DMS 273 (cell line): ENCODE data around the gene CHST15.

Source experiments
- DNase-seq: peaks from one replicate; lab custom pipeline; 2025; ENCODE audit not compliant: unreplicated experiment; lab: John Stamatoyannopoulos, UW

The CHST15 gene

DNA sequence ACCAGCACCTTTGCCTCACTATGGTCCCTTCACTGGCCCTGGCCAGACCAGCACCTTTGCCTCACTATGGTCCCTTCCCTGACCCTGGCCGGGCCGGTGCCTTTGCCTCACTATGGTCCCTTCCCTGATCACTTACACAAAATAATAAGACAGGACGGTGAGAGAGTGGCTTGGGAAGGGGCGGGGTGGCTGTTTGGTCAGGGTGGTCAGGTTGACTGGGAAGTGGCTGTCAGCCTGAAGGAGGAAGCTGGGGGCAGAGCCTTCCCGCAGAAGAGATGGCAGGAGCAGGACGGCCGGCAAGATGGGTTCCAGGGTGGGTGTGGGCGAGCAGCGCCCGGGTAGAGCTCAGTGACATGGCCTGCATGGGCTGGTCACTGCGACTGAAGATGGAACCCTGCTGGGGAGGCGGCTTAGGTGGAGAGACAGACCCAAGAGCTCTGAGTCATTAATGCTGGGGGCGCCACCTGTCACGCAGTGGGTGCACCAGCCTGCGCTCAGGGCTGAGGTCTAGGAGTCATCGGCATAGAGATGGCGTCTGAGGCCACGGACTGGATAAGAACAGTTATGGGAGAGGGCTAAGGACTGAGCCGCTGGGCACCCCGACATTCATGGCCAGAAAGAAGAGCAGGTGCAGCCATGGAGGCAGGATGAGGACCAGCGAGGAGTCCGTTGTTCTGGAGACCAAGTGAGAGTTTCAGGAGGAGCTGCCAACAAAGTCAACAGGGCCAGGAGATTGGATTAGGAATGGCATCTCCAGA, 91.8 kb downstream of the CHST15 start:
- no peak for DNase-seq

DNA sequence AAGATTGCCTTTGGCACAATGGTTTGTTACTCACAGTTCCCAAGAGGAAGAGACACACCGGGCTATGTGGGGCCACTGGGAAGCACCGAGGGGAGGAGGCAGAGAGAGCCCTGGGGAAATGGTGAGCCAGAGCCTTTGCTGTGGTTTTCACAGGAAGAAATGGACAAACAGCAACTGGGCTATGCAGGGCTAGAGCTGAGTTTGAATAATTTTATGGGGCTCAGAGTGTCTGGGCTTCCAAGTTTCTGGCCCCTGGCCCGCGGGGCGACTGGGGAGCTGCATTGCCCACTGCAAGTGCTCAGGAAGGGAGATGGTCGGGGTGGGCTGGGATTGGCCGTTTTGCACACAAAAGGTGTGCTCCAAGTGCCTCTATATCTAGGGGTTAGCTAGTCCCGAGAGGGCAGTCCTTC, 92.6 kb downstream of the CHST15 start:
- no peak for DNase-seq

DNA sequence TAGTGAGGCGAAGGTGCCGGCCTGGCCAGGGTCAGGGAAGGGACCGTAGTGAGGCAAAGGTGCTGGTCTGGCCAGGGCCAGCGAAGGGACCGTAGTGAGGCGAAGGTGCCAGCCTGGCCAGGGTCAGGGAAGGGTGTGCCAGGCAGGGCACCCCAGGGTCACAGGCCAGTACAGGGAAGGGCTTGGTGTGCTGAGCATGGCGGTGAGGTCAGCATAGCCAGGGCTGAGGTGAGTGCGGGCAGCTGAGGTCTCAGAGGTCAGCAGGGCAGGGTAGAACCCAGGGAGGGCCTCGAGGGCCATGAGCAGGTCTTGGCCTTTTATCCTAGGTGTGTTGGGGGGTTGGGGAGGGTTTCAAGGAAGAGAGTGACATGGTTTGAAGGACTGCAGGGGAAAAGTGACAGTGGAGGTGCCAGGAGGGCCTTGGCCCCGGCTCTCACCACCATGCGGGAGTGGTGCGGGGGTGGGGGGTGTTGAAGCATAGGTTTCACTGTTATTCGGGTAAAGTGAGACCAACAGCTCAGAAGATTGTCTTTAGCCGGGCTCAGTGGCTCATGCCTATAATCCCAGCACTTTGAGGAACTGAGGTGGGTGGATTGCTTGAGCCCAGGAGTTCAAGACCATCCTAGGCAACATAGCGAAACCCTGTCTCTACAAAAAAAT, 93.3 kb downstream of the CHST15 start:
- DNase-seq = no peak

DNA sequence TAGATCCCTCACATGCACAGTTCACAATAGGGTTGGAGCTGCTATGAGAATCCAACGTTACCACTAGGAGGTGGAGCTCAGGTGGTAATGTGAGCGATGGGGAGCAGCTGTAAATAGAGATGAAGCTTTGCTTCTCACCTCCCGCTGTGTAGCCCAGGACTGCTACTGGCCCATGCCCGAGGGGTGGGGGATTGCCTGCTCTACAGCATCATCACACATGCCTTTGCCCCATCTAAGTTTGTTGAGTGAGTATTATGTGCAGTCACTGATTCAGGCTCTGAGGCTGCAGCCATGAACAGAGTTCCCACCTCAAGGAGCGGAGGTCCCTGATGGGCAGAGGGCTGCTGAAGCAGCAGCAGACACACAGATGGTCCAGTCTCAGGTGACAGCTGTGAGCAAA, 94.1 kb downstream of the CHST15 start:
- DNase-seq = no peak

DNA sequence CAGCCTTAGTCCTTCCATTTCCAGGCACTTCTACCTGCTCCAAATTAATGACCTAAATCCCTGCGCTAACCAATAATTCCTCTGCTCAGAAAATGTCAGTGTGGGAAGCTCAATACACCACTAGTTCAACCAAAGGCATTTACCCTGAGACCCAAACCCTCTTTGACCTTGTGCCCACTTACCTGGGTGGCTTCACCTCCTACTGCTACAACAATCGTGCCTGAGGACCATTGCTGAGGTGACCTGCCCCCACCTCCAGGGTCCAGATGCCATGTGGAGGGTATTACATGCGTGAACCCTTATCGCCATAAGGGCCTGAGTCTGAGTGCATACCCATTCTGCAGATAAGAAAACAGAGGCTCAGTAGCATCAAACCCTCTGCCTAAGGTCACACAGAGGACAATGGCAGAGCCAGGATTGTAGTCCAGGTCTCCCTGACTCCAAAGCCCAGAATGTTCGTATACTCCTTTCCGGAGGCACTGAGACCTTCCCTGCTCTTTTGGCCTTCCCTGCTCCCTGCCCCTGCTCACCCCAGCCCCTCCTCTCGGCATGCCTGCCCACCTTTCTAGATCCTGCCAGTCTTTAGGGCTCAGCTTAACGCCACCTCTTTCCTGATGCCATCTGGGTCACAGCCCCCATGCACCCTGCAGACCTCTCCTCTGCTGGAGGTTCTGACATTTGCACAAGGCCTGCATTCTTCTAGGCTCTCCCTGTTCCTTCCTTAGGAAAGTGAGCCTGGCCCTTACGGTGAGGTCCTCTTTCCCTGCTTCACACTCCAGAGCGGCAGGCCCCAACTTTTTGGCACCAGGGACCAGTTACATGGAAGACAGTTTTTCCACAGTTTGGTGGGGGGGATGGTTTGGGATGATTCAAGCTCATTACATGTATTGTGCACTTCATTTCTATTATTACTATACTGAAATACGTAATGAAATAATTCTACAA, 94.9 kb downstream of the CHST15 start:
- DNase-seq = no peak

DNA sequence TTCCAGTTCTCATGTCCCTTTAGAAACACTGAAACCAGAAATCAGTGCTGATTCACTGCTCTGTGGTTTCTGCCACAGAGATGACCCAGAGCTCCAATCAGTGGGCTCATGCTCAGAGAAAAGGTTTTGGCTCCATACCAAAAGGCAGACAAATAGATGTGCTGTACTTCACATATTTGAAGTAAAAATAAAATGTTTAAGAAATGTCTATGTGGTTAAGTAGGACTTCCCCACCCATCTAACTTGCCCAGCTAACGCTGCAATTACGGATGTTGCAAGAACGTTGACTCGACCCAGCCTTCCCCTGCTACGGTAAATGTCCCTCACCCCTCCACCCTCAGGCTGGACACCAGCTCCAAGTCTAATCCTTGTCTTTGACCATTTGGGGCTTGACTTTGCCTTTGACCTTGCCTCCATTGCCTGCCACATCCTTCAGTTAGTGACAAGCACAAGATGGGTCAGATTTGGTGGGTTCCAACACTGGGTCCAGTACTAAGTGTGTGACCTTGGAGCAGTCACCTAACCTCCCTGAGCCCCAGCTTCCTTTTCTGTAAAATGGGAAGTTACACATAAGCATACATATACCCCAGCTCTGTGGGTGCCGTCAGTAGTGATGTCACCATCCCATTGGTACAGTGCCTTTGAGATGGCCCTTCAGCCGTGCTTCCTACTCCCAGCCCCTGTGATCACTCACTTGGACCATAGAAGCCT, 95.8 kb downstream of the CHST15 start:
- no peak for DNase-seq

DNA sequence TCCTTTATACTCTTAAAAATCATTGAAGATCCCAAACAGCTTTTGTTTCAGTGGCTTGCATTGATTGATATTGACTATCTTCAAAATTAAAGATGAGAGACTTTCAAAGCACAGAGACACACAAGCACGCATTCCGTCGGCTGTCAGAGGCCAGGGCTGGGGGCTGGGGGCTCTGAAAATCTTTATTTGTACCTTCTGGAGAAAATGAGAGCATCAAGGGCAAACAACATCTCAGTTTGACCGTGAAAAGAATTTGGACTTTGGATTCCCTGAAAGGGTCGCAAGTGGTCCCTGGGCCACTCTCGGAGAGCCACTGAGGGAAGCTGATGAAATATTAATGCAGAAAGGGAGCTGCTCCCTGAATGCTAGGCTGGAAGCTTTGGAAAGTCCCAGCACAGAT, 96.4 kb downstream of the CHST15 start:
- no peak for DNase-seq

DNA sequence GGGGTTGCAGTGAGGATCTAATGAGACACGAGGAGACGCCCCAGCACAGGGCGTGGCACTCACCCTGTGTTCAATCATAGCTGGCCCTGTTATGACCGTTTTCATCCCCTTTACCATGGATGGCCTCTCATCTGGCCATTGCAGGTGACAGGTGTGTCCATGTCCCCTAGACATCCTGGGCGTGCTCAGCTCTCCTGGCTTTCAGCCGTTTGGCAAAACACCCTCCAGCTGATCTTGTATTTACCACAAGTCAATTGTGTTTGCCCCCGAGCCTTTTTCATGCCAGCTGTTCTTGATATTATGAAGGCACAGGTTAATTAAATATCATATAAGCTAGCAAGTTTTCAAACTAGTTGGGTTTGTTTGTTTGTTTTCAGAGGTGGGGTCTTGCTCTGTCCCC, 97.1 kb downstream of the CHST15 start:
- no peak for DNase-seq

DNA sequence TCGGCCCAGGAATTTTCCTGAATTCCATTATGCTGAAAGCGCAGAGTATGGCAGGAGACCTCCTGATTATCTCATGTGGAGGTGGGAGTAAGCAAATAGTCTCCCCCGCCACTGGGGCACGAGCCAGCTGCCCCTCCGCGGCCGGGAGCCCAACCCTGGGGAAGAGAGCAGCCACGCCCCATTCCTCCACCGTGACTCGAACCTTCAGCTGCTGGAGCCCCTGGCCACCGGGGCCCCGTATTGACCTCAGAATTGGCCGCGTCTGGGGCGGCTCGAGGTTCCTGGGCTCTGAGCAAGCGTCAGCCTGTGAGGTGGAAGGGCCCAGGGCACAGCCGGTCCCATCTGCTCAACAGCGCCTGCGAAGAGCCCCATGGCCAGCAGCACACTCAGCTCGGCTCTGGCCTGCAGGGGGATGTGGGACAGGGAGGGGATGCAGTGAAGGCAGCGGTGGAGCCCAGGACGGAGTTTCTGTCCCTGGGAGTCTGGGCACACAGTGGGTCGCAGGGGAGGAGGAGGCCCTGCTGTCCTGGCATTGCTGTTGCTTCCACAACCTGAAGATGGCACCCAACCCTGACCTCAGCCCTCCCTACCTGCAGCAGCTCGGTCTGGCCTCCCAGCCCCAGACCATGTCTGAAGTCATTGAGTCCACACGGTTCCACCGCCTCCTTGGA, 97.8 kb downstream of the CHST15 start:
- peak; percentile 77 for DNase-seq

DNA sequence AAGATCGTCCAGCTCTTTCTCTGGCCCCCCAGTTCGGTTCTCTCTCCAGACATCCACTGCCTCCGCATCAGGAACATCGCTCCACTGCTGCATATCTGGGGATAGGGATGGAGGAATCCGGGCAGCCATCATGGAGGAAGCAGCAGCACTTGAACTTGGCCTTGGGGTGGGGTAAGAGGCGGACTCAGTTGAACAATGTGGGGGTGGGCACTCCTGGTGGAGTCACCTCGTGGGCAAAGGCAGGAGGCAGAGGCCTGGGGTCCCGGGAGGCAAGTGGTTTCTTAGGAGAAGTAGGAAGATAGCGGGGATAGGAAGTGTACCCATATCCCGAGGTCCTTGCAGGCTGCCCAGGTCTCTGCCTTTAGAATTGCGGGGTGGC, 98.3 kb downstream of the CHST15 start:
- DNase-seq = peak; percentile 34

DNA sequence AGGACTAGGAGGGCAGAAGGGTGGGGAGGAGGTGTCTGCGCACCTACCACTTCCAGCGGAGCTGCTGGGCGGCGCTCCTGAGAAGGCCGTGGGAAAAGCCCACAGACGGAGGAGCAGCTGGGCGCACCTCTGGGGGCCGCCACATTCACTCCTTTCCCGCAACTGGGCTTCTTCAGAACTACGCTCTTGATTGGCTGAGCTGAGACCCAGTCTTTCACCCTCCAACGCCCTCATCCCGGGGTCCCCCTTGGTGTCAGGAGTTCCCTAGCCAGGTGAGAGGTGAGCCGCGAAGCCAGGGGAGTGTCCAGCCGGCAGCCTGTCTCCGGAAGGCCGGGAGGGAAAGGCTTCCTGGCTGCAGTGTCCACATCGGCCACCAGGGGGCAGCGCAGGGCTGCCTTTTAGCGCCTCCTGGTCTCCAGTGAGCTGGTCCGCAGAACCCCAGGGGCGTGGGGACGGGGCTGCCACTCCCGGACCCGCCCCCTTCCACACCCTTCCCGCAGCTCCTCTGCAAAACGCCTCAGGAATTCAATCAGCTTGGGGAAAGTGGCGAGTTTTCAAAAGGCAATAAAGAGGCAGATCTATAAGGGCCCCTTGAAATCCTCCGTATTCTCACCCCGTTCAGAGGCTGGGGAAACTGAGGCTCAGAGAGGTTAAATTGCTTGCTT, 98.8 kb downstream of the CHST15 start:
- DNase-seq = peak; percentile 87

DNA sequence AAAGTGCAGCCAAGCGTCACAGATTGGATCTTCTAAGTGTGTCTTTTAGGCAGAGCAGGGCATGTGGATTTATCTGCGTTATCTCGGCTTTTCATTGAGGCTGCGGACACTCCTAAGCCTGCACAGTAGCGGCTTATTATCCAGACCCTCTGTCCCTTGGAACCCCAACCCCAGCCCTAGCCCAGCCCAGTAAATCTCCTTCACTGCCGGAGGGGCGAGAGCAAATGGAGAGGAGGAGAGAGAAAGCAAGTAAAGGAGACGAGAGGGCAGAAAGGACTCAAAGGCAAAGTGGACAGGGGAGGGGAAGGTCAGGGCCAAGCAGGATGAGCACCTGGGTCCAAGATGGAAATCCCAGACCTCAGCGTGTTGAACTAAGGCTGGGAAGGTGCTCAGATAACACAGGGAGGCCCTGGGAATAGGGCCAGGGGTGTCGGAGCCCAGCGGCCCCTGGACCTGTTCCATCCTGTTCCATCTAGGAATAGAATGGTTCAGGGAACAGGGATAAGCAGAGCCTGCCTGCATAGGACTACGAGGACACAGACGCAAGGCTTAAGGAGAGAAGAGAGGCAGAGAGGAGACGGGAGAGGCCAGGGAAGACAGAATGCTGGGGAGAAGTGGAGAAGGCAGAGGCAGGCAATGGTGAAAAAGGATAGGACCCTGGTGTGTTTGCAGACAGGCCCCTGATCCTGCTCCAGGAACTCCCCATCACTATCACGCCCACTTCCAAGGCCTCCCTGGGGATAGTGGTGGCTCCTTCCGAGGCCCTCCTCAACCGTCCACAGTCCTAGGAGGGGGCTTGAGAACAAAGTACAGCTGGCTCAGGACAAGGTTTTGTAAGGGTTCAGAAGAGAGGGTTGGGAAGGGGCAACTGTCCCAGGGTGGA, 99.6 kb downstream of the CHST15 start:
- no peak for DNase-seq

DNA sequence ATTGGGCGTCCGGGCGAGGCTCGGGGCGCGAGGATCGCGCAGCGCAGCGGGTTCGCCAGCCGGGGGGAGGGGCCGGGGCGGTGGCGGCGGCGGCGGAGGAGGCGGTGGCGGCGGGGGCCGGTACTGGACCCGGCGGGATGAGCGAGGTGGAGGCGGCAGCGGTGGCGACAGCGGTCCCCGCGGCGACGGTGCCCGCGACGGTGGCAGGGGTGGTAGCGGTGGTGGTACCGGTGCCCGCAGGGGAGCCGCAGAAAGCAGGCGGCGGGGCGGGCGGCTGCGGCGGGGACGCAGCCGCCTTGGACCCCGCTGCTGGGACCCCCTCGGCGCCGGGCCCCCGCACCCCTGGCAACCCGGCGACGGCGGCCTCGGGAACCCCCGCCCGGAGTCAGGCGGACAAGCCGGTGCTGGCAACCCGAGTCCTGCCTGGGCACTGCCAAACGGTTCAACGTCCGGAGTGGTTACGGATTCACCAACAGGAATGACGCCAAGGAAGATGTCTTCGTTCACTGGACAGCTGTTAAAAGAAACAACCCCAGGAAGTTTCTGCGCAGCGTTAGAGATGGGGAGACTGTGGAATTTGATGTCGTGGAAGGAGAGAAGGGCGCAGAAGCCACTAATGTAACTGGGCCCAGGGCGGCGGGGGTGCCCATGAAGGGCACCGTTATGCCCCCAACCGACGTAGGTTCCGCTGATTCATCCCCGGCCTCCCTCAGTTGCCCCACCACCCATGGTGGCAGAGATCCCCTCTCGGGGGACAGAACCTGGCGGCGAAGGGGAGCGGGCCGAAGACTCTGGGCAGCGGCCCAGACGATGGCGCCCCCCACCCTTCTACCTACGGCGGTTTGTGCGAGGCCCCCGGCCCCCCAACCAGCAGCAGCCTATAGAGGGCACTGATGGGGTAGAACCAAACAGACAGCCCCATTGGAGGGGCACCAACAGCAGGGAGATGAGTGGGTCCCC, 101.5 kb downstream of the CHST15 start:
- DNase-seq = no peak

DNA sequence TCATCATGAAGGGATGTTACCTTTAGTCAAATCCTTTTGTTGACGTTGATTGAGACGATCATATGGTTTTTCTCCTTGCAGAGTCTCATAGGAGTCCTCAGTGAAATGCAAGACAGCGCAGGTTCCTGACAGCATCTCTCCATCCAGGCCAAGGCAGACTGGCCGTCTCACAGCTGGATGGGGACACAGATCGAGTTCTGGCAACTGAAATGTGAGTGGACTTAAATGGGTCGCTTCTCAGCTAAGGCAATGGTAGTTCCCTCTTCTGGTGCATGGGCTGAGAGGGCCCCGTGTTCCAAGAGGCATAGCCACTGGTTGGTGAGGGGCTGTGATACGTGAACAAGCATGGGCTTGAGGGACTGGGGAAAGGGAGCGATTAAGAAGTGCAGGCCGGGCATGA, 102.5 kb downstream of the CHST15 start:
- DNase-seq = no peak

DNA sequence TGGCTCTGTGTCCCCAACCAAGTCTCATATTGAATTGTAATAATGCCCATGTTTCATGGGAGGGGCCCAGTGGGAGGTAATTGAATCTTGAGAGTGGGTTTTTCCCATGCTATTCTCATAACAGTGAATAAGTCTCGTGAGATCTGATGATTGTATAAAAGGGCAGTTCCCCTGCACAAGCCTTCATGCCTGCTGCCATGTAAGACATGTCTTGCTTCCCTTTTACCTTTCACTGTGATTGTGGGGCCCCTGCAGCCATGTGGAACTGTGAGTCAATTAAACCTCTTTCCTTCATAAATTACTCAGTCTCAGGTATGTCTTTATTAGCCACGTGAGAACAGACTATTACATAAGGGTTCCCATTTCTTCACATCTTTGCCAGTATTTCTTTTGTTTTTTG, 104.7 kb downstream of the CHST15 start:
- no peak for DNase-seq

DNA sequence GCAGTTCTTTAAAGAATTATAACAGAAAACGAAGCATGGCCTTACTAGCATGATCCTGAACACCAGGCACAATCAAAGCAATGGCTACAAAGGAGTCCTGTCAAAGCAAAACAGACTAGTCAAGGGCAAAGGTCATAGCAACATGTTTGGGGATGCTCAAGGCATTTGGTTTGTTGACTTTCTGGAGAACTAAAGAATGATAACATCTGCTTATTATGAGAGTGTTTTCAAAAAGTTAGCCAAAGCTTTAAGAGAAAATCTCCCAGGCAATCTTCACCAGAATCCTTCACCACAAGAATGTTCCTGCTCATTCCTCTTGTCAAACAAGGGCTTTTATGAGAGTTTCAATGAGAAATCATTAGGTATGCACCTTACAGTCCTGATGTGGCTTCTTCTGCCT, 106.7 kb downstream of the CHST15 start:
- DNase-seq = no peak

DNA sequence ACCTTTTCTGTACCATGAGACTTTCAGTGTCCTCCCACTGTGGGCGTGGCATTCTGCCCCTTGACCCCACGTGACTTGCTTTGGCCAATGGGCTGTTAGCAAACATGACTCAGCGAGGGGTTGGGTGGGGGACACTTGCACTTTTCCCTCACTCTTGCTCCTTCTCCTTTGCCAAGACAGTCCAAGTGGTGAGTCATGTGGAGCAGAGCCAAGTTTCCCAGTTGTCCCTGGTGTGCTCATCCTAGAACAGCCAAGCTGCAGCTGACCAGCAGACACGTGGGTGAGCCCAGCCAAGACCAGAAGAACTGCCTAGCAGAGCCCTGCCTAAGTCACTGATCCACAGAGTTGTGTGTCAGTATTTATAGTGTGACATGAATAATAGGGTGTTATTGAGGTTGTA, 119.0 kb downstream of the CHST15 start:
- peak; percentile 4 for DNase-seq
